Measurements from ENCODE around the gene MVD.

DNA sequence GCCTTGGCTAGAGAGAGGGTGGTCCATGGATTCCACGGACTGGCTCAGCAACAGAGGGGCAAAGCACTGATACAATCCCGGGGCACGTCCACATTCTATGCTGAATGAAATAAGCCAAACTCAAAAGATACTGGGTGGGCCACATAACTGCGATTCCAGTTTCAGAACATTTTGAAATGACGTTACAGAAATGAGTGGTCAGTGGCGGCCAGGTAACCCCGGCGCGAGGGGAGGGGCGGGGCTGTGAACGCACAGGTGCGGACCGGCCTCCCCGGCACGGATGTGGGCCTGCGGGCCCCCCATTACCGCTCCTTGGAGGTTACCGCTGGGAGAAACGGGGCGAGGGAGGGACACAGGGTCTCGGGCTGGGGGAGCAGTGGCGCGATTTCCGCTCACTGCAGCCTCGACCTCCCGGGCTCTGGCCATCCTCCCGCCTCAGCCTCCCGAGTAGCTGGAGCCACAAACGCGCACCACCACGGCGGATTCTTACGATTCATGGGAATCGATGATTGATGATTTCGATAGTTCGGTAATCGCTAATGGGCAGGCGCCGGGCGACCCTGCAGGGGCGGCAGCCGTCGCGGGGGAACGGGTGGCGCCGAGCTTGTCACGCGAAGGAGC lies 559 bp downstream of the MVD start:
- no peak for TF ChIP-seq POLR2A (IDR thresholded peaks at IDR 0.05; ENCODE audit: low read depth, low read length)
- TF ChIP-seq, protein P1, sequence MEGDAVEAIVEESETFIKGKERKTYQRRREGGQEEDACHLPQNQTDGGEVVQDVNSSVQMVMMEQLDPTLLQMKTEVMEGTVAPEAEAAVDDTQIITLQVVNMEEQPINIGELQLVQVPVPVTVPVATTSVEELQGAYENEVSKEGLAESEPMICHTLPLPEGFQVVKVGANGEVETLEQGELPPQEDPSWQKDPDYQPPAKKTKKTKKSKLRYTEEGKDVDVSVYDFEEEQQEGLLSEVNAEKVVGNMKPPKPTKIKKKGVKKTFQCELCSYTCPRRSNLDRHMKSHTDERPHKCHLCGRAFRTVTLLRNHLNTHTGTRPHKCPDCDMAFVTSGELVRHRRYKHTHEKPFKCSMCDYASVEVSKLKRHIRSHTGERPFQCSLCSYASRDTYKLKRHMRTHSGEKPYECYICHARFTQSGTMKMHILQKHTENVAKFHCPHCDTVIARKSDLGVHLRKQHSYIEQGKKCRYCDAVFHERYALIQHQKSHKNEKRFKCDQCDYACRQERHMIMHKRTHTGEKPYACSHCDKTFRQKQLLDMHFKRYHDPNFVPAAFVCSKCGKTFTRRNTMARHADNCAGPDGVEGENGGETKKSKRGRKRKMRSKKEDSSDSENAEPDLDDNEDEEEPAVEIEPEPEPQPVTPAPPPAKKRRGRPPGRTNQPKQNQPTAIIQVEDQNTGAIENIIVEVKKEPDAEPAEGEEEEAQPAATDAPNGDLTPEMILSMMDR (conservative IDR thresholded peaks at IDR 0.05; ENCODE audit: low read depth, low read length): no peak
- TF ChIP-seq BHLHE40 (IDR thresholded peaks at IDR 0.05; ENCODE audit: low read depth, low read length): no peak
- no peak for TF ChIP-seq MXI1 (IDR thresholded peaks at IDR 0.05; ENCODE audit: borderline replicate concordance, low read depth, low read length)
- no peak for TF ChIP-seq RAD21 (IDR thresholded peaks at IDR 0.05; ENCODE audit: low read length)
- no peak for TF ChIP-seq MAZ (IDR thresholded peaks at IDR 0.05; ENCODE audit: borderline replicate concordance, low read depth, low read length)
- no peak for TF ChIP-seq CEBPB (IDR thresholded peaks at IDR 0.05; ENCODE audit: low read depth, low read length)
